GM12878 (cell line): ENCODE measurements around the gene FIZ1. TPM values are rescaled to one million over a fixed set of nuclear protein-coding genes. Genes with fewer than 3 reads are reported as not detected.

Experiments used
- CHD2 ChIP-seq: IDR thresholded peaks from 2 replicates; pipeline ENCODE4 v1.6.1; 2011; ENCODE audit warnings: low read depth, low read length, improper control_type of control experiment, borderline replicate concordance
- DPF2 ChIP-seq: fragments of 450-650 bp; IDR thresholded peaks from 2 replicates; pipeline ENCODE4 v1.6.1; 2017; ENCODE audit warnings: mild to moderate bottlenecking
- E2F4 ChIP-seq: IDR thresholded peaks from 2 replicates; pipeline ENCODE4 v1.6.1; 2012; ENCODE audit warnings: low read depth, low read length, improper control_type of control experiment
- E4F1 ChIP-seq: fragments of 450-650 bp; IDR thresholded peaks from 2 replicates; pipeline ENCODE4 v1.6.1; 2018; ENCODE audit warnings: borderline replicate concordance, mild to moderate bottlenecking; ENCODE audit not compliant: partially characterized antibody
- IKZF2 ChIP-seq, 2 experiments: fragments of 450-650 bp; IDR thresholded peaks; 2 replicates each; pipeline ENCODE4 v1.6.1; 2017; ENCODE audit warnings: mild to moderate bottlenecking in 2 of 2, moderate library complexity in 2 of 2
- KLF5 ChIP-seq: fragments of 450-650 bp; IDR thresholded peaks from 2 replicates; pipeline ENCODE4 v1.6.1; 2014; ENCODE audit warnings: mild to moderate bottlenecking; ENCODE audit not compliant: partially characterized antibody
- LARP7 ChIP-seq: fragments of 450-650 bp; IDR thresholded peaks from 2 replicates; pipeline ENCODE4 v1.6.1; 2017; ENCODE audit warnings: mild to moderate bottlenecking
- MAX ChIP-seq: IDR thresholded peaks from 2 replicates; pipeline ENCODE4 v1.6.1; 2012; ENCODE audit warnings: low read depth, low read length, improper control_type of control experiment
- MLLT1 ChIP-seq: fragments of 450-650 bp; IDR thresholded peaks from 2 replicates; pipeline ENCODE4 v1.6.1; 2016; ENCODE audit warnings: mild to moderate bottlenecking
- NBN ChIP-seq: fragments of 450-650 bp; IDR thresholded peaks from 2 replicates; pipeline ENCODE4 v1.6.1; 2016
- NKRF ChIP-seq: fragments of 450-650 bp; conservative IDR thresholded peaks from 2 replicates; pipeline ENCODE4 v1.6.1; 2017; ENCODE audit warnings: mild to moderate bottlenecking, moderate library complexity
- PBX3 ChIP-seq: IDR thresholded peaks from 2 replicates; pipeline ENCODE4 v1.6.1; 2011; ENCODE audit warnings: mild to moderate bottlenecking, low read depth, low read length, moderate library complexity; ENCODE audit not compliant: insufficient replicate concordance
- PRDM15 ChIP-seq: fragments of 450-650 bp; formaldehyde crosslinking; IDR thresholded peaks from 2 replicates; pipeline ENCODE4 v1.4.0; 2020; ENCODE audit warnings: mild to moderate bottlenecking, moderate library complexity
- STAT1 ChIP-seq: fragments of 450-650 bp; conservative IDR thresholded peaks from 2 replicates; pipeline ENCODE4 v1.6.1; 2014; ENCODE audit warnings: antibody characterized with exemption, mild to moderate bottlenecking
- polyA plus RNA-seq, 11 experiments: library from polyadenylated mRNA; depleted of rRNA in 4 of 11; unstranded in 6 of 11; stranded (reverse) in 5 of 11; fragments of >200 nt; fragmentation: Nextera tagmentation in 4 of 11; fragmentation: Illumina TruSeq in 1 of 11; extraction: Ambion mirVana in 4 of 11; extraction: Trizol in 1 of 11; gene quantifications; 1 replicate in 1 of 11; 2 replicates in 10 of 11; pipeline versions ENCODE4 v1.2.1 to v1.2.3, GENCODE V29; 2011 to 2016; ENCODE audit warnings: inconsistent platforms in 2 of 11, missing spikeins in 2 of 11, low read depth in 1 of 11
- total RNA-seq, 4 experiments: library from RNA; depleted of rRNA in 3 of 4; stranded (reverse); fragments of >200 nt in 3 of 4; fragmentation: Illumina TruSeq in 1 of 4; extraction: Trizol in 1 of 4; gene quantifications; 2 replicates each; pipeline versions ENCODE4 v1.2.1 to v1.2.3, GENCODE V29; 2013 to 2021

Gene FIZ1
- total and polyA plus RNA-seq, 10 of the 15 experiments (the other 5 are each of a cell fraction or from before 2014, with no cell fraction given): 0.60 to 16.8 (median 4.2) TPM

GRCh38 chr19:55611300-55611982 lies 12.1 kb upstream of the FIZ1 start (continued):
- TF ChIP-seq E4F1: no peak
- peak; percentile 63 for TF ChIP-seq PBX3
- no peak for TF ChIP-seq STAT1
- peak; percentile 94 for TF ChIP-seq MLLT1
- TF ChIP-seq NKRF: no peak
- TF ChIP-seq E2F4: no peak
- TF ChIP-seq DPF2: no peak
- no peak for TF ChIP-seq LARP7
- TF ChIP-seq IKZF2 (IDR thresholded peaks at IDR 0.05): no peak
- no peak for TF ChIP-seq KLF5
- TF ChIP-seq CHD2: no peak
- no peak for TF ChIP-seq MAX
- TF ChIP-seq PRDM15 (CRISPR knock-in tag): no peak
- no peak for TF ChIP-seq NBN
